ENCODE results near the gene ADAM12. TPM values are rescaled to one million over a fixed set of nuclear protein-coding genes. Genes with fewer than 3 reads are reported as not detected.

The ADAM12 gene
- total RNA-seq, 1 experiment from 2014 or later = not detected

DNA sequence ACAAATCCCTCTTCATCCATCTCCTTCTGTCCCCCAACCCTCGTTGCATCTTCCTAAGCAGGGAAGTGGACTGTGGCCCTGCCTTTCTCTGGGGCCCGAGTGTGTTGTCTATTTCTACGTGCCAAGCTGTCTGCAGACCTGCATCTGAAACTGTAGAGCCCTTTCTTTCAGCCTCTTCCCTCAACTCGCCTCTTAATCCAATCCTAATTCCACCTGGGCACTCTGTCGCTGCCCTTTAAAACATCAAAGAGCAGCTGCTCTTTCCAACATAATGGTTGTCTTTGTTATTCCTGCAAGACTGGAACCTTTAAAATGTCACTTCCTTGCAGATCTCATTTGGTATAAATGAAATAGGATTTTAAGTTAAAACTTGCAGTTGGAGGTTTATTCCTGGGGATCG, 21.5 kb upstream of the ADAM12 start:
- Histone ChIP-seq H3K4me1 (ENCODE audit: low read length) (no peaks in the 10 kb centered on the region), H3K27me3 (ENCODE audit: low read length) (no peaks in the 10 kb centered on the region), H3K9ac (ENCODE audit: low read length) (no peak overlapping the region), H3K79me2 (ENCODE audit: low read length) (no peaks in the 10 kb centered on the region), H3K4me2 (ENCODE audit: low read depth, low read length, poor library complexity, severe bottlenecking) (no peak overlapping the region), H3K27ac (ENCODE audit: low read length) (no peak overlapping the region), H2AFZ (ENCODE audit: low read length) (no peak overlapping the region), H3K9me3 (ENCODE audit: low read length) (no peaks in the 10 kb centered on the region), H4K20me1 (ENCODE audit: insufficient read depth, low read depth, low read length) (no peaks in the 10 kb centered on the region), H3K4me3 (ENCODE audit: low read length) (no peak overlapping the region), H3K9me2 (replicated peaks; ENCODE audit: insufficient read depth, low read length) (no peaks in the 10 kb centered on the region), H3K36me3 (ENCODE audit: insufficient read depth, low read length) (no peaks in the 10 kb centered on the region)
- DNase-seq = no peak

DNA sequence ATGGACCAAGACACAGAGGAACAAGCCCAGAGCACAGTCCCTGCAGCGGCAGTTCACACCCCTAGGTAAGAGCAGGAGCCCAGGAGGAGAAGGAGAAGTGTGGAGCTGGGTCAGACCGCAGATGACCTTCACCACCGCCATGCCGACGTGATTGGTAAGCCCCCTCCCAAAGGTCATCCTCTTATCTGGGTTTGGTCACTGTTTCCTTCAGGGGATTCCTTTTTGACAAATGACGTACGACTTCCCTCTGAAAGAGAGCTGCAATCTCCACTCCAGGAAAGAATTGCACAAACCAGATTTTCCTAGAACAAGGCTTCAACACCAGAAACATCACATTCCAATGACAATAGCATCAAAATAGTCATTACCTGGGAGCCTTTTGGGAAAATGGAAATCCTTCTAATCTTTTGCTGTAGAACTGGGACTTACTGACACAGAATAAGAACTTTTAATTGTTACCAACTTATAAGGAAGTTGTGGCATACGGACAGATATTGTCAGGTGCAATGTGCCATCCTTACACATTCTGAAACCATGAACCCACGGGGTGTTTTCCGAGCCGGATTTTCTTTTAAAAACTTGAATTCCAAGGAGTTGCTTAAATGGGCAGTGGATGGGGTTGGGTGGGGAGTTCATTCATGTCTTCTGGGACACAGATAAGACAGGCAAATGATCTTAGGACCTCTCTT, 20.8 kb upstream of the ADAM12 start:
- Histone ChIP-seq H3K9me2 (replicated peaks; ENCODE audit: insufficient read depth, low read length) (no peaks in the 10 kb centered on the region), H2AFZ (ENCODE audit: low read length) (no peak overlapping the region), H3K9me3 (ENCODE audit: low read length) (no peaks in the 10 kb centered on the region), H3K4me3 (ENCODE audit: low read length) (no peak overlapping the region), H4K20me1 (ENCODE audit: insufficient read depth, low read depth, low read length) (no peaks in the 10 kb centered on the region), H3K27ac (ENCODE audit: low read length) (no peak overlapping the region), H3K9ac (ENCODE audit: low read length) (no peak overlapping the region), H3K36me3 (ENCODE audit: insufficient read depth, low read length) (no peaks in the 10 kb centered on the region), H3K27me3 (ENCODE audit: low read length) (no peaks in the 10 kb centered on the region), H3K4me2 (ENCODE audit: low read depth, low read length, poor library complexity, severe bottlenecking) (no peak overlapping the region), H3K4me1 (ENCODE audit: low read length) (no peaks in the 10 kb centered on the region), H3K79me2 (ENCODE audit: low read length) (no peaks in the 10 kb centered on the region)
- DNase-seq = no peak

DNA sequence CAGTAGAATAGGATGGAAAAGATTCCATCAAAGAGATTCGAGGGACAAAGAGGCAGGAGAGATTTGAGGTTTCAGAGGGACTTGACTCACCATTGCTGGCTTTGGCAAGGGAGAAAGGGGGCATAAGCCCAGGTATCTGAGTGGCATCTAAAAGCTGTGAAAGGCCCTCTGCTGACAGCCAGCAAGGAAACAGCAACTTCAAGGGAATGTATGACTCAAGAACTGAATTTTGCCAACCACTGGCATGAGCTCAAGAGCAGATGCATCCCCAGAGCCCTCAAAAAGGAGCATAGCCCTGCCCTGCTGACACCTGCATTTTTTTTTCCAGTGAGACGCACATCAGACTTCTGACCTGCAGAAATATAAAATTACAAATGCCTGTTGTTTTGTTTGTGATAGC, 19.6 kb upstream of the ADAM12 start:
- no peaks in the 10 kb centered on the region for H3K27me3 ChIP-seq (ENCODE audit: low read length)
- H3K27ac ChIP-seq (ENCODE audit: low read length) = no peak overlapping the region
- no peaks in the 10 kb centered on the region for H3K36me3 ChIP-seq (ENCODE audit: insufficient read depth, low read length)
- no peaks in the 10 kb centered on the region for H3K9me2 ChIP-seq (replicated peaks; ENCODE audit: insufficient read depth, low read length)
- no peak overlapping the region for H3K4me2 ChIP-seq (ENCODE audit: low read depth, low read length, poor library complexity, severe bottlenecking)
- H3K4me1 ChIP-seq (ENCODE audit: low read length) = no peaks in the 10 kb centered on the region
- H3K79me2 ChIP-seq (ENCODE audit: low read length) = no peaks in the 10 kb centered on the region
- H3K9ac ChIP-seq (ENCODE audit: low read length) = no peak overlapping the region
- no peak overlapping the region for H3K4me3 ChIP-seq (ENCODE audit: low read length)
- no peak overlapping the region for H2AFZ ChIP-seq (ENCODE audit: low read length)
- H3K9me3 ChIP-seq (ENCODE audit: low read length) = no peaks in the 10 kb centered on the region
- H4K20me1 ChIP-seq (ENCODE audit: insufficient read depth, low read depth, low read length) = no peaks in the 10 kb centered on the region
- DNase-seq = no peak

DNA sequence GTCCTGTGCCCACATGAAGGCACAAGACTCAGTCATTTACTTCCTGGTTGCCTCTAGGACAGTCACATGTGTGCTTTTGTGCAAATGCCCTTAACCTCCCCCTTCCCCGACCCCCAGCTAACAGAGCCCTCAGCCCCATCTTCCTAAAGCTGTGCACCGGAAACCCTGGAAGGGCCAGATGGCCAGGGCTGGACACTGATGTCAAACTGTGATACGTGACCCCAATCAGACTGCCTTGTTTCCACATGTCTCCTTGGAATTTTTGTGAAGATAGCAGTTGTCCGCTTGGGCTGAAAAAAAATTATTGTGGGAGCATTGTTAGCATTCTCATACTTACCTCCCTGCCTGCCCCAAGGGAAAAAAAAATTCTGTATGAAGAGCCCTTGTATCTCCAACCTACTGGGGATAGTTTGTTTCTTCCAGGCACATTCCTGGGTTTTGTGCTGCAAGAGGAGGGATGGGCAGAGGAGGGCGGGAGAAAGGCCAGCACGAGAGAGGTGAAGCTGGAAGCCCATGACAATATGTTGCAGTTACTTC, 17.0 kb upstream of the ADAM12 start:
- Histone ChIP-seq H3K4me3 (ENCODE audit: low read length) (no peak overlapping the region), H3K9me3 (ENCODE audit: low read length) (no peaks in the 10 kb centered on the region), H3K4me2 (ENCODE audit: low read depth, low read length, poor library complexity, severe bottlenecking) (no peak overlapping the region), H3K27ac (ENCODE audit: low read length) (no peak overlapping the region), H2AFZ (ENCODE audit: low read length) (no peak overlapping the region), H3K36me3 (ENCODE audit: insufficient read depth, low read length) (no peaks in the 10 kb centered on the region), H3K9me2 (replicated peaks; ENCODE audit: insufficient read depth, low read length) (no peaks in the 10 kb centered on the region), H3K27me3 (ENCODE audit: low read length) (no peaks in the 10 kb centered on the region), H4K20me1 (ENCODE audit: insufficient read depth, low read depth, low read length) (no peaks in the 10 kb centered on the region), H3K4me1 (ENCODE audit: low read length) (no peaks in the 10 kb centered on the region), H3K79me2 (ENCODE audit: low read length) (no peaks in the 10 kb centered on the region), H3K9ac (ENCODE audit: low read length) (no peak overlapping the region)
- no peak for DNase-seq

DNA sequence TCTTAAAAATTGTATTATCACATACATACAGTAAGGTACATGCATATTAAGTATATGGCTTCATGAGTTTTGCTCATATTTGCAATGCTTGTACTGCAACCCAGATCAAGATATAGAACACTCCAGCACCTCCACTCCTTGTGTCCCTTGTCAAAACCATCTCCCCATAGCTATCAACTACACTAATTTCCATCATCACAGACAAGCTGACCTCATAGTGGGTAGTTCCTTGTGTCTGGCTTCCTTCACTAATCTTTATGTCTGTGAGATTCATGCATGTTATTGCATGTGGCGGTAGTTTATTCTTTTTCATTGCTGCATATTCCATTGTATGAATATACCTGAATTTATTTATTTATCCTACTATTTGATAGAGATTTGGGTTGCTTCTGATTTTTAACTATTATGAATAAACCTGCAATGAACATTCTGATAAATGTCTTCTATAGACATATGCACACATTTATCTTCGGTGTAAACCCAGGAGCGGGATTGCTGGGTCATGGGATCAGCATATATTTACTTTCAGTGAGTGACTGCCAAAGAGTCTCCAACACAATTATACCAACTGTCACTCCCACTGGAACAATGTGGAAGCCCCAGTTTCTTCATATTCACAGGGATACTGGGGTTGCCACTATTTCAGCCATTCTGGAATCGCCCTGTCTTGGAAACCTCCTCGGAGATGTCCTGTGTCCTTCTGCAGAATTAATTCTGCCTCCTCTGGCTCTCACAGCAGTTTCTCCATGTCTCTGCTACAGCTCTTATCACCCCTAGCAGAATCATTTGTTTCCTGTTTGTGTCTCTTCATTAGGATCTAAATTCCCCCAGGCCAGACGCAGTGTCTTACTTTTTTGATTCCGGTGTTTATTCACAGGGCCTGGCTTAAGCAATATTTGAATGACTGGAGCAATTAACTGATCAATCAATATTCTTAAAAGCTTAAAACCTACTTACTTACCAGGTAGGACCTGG, 14.7 kb upstream of the ADAM12 start:
- Histone ChIP-seq H3K4me1 (ENCODE audit: low read length) (no peaks in the 10 kb centered on the region), H3K9me2 (replicated peaks; ENCODE audit: insufficient read depth, low read length) (no peaks in the 10 kb centered on the region), H3K4me2 (ENCODE audit: low read depth, low read length, poor library complexity, severe bottlenecking) (no peak overlapping the region), H3K27me3 (ENCODE audit: low read length) (no peaks in the 10 kb centered on the region), H3K4me3 (ENCODE audit: low read length) (no peak overlapping the region), H2AFZ (ENCODE audit: low read length) (no peak overlapping the region), H3K27ac (ENCODE audit: low read length) (no peak overlapping the region), H3K36me3 (ENCODE audit: insufficient read depth, low read length) (no peaks in the 10 kb centered on the region), H3K79me2 (ENCODE audit: low read length) (no peaks in the 10 kb centered on the region), H4K20me1 (ENCODE audit: insufficient read depth, low read depth, low read length) (no peaks in the 10 kb centered on the region), H3K9me3 (ENCODE audit: low read length) (no peaks in the 10 kb centered on the region), H3K9ac (ENCODE audit: low read length) (no peak overlapping the region)
- no peak for DNase-seq

DNA sequence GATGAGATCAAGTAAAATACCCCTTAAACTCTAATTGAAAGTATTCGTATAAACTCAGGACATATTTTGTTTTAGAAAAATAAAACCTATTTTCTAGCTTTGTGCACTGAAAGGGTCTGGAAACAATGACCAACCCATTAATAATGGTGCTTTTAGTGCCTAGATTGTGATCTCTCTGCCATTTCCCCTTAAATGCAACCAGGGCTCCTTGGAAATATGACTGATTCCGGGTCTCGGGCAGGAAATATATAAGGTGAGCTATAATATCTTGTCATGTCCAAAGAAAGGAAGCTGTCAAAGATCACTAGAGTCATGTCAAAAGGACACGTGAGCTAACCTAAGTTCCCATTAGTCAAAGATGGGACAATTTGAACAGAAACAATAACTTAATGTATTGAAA, 12.4 kb upstream of the ADAM12 start:
- Histone ChIP-seq H2AFZ (ENCODE audit: low read length) (no peak overlapping the region), H3K27ac (ENCODE audit: low read length) (no peak overlapping the region), H3K4me1 (ENCODE audit: low read length) (no peaks in the 10 kb centered on the region), H3K79me2 (ENCODE audit: low read length) (no peaks in the 10 kb centered on the region), H4K20me1 (ENCODE audit: insufficient read depth, low read depth, low read length) (no peaks in the 10 kb centered on the region), H3K36me3 (ENCODE audit: insufficient read depth, low read length) (no peaks in the 10 kb centered on the region), H3K4me2 (ENCODE audit: low read depth, low read length, poor library complexity, severe bottlenecking) (no peak overlapping the region), H3K9me2 (replicated peaks; ENCODE audit: insufficient read depth, low read length) (no peaks in the 10 kb centered on the region), H3K27me3 (ENCODE audit: low read length) (no peaks in the 10 kb centered on the region), H3K9me3 (ENCODE audit: low read length) (no peaks in the 10 kb centered on the region), H3K4me3 (ENCODE audit: low read length) (no peak overlapping the region), H3K9ac (ENCODE audit: low read length) (no peak overlapping the region)
- no peak for DNase-seq

DNA sequence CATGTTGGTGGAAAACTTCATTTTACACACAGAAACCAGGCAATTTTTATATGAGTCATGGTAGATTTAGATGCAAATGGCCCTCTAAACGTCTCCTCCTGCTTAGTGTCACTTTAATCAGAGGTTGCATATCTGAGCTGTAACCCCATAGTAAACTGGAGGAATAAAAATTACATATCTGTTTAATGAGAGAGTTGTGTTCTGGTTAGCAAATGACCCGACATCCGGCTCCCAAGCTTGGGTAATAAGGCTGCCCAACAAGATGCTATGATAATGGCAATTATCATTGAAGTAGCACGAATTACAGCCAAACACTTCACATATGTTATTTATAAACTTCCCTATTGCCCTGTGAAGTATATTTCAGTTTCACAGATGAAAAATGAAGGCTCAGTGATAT, 10.6 kb upstream of the ADAM12 start:
- Histone ChIP-seq H4K20me1 (ENCODE audit: insufficient read depth, low read depth, low read length) (no peaks in the 10 kb centered on the region), H3K36me3 (ENCODE audit: insufficient read depth, low read length) (no peaks in the 10 kb centered on the region), H3K4me1 (ENCODE audit: low read length) (no peaks in the 10 kb centered on the region), H3K4me3 (ENCODE audit: low read length) (no peak overlapping the region), H2AFZ (ENCODE audit: low read length) (no peak overlapping the region), H3K9me2 (replicated peaks; ENCODE audit: insufficient read depth, low read length) (no peaks in the 10 kb centered on the region), H3K4me2 (ENCODE audit: low read depth, low read length, poor library complexity, severe bottlenecking) (no peak overlapping the region), H3K27me3 (ENCODE audit: low read length) (no peaks in the 10 kb centered on the region), H3K9ac (ENCODE audit: low read length) (no peak overlapping the region), H3K9me3 (ENCODE audit: low read length) (no peaks in the 10 kb centered on the region), H3K79me2 (ENCODE audit: low read length) (no peaks in the 10 kb centered on the region), H3K27ac (ENCODE audit: low read length) (no peak overlapping the region)
- no peak for DNase-seq

DNA sequence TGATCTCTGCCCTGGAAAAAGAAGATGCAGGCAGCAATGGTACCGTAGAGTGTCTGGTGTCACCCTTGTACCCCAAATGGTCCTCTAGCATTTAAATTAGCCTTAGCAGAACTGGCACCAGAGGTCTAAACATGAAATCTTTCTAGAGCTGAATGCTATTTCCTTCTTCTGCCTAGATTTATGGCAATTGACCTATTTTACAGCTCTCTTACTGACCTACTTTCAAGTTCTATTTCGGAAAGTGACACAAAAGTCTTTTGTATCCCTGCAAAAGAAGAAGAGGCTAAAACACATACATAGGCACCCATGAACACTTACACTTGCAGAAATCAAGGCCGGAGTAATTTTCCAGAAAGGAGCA, 10.1 kb upstream of the ADAM12 start:
- no peak overlapping the region for H3K9ac ChIP-seq (ENCODE audit: low read length)
- no peaks in the 10 kb centered on the region for H3K9me3 ChIP-seq (ENCODE audit: low read length)
- no peaks in the 10 kb centered on the region for H3K36me3 ChIP-seq (ENCODE audit: insufficient read depth, low read length)
- H2AFZ ChIP-seq (ENCODE audit: low read length) = no peak overlapping the region
- H3K27me3 ChIP-seq (ENCODE audit: low read length) = no peaks in the 10 kb centered on the region
- no peak overlapping the region for H3K4me2 ChIP-seq (ENCODE audit: low read depth, low read length, poor library complexity, severe bottlenecking)
- no peak overlapping the region for H3K27ac ChIP-seq (ENCODE audit: low read length)
- H3K9me2 ChIP-seq (replicated peaks; ENCODE audit: insufficient read depth, low read length) = no peaks in the 10 kb centered on the region
- no peaks in the 10 kb centered on the region for H3K79me2 ChIP-seq (ENCODE audit: low read length)
- no peaks in the 10 kb centered on the region for H3K4me1 ChIP-seq (ENCODE audit: low read length)
- no peak overlapping the region for H3K4me3 ChIP-seq (ENCODE audit: low read length)
- no peaks in the 10 kb centered on the region for H4K20me1 ChIP-seq (ENCODE audit: insufficient read depth, low read depth, low read length)
- no peak for DNase-seq
